Measurements from ENCODE around the gene LSAMP. TPM values are rescaled to one million over a fixed set of nuclear protein-coding genes. Genes with fewer than 3 reads are reported as not detected.

LSAMP gene
- 0.16 and 0.18 TPM in 2 replicates for total RNA-seq

DNA sequence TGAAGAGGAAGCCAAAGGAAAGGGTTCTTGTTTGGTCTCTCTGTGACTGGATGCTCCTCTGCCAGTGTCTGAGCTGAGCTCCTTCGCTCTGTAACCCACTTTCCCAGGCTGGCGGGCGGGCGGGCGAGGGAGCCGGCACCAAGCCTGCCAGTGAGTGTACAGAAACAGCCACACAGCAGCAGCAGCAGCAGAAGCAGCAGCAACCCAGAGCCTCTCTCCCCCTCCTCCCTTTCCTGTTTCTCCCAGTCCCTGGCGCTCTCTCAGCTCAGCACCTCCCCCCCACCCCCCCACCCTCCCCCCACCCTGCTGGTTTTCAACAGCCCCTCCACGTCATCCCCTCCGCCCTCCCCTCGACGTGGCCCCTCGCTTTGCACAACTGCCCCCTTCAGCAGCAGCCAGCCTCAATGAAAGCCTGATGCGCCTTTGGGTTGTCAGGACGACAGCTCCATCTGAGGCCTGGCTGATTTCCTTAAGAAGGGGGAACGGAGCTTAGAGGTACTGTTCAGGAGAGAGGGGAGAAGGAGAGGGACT is at the start of gene LSAMP:
LSAMP (minus strand) TSS at position 177 of the 531 bp plus-strand sequence.

